K562 (cell line): ENCODE measurements around the gene PRKAR1B. TPM values are rescaled to one million over a fixed set of nuclear protein-coding genes. Genes with fewer than 3 reads are reported as not detected.

Experiments used
- ATAC-seq: fragments of 200-7000 bp; cut with Tn5 transposase; 3 replicates; pipeline ENCODE4 v1.9.1; 2020; ENCODE audit warnings: moderate library complexity
- BruUV-seq: library from RNA; stranded (reverse); fragments of 400-500 nt; replicated peaks from 2 replicates; lab custom pipeline; 2021; lab: Mats Ljungman, UMichigan
- CTCF ChIA-PET: fragments of 300-600 bp; formaldehyde crosslinking; extraction: SDS; loops from one replicate; lab custom pipeline; 2021; ENCODE audit warnings: low intra/inter-chr PET ratio; lab: Yijun Ruan, JAX
- POLR2A ChIA-PET: fragments of 300-600, 350-650 bp; sonication (Branson Sonifier 250); formaldehyde crosslinking; extraction: SDS; loops from one replicate; lab custom pipeline; 2021; ENCODE audit warnings: antibody characterized with exemption, inconsistent platforms; lab: Yijun Ruan, JAX
- DNase-seq, 4 experiments: peaks; one replicate each; pipeline versions ENCODE4 v3.0.0 to v3.0.0-alpha.2; 2011 to 2018; ENCODE audit warnings: low spot score in 3 of 4, mixed read lengths in 3 of 4; ENCODE audit errors: extremely low read depth in 1 of 4
- FAIRE-seq: peaks from 2 replicates; lab custom pipeline; 2011; peaks lifted over from hg19 to GRCh38; lab: Jason Lieb, UNC
- H2AFZ ChIP-seq: 2 replicates; pipeline ENCODE4 v1.6.0; 2011; ENCODE audit warnings: low read depth, low read length, control low read depth, inconsistent platforms
- H3K27ac ChIP-seq: fragments of 200-600 bp; 3 replicates; pipeline ENCODE4 v1.8.0; 2011; ENCODE audit warnings: low read depth, mild to moderate bottlenecking, control low read depth, inconsistent platforms, low read length, moderate library complexity, mixed read lengths; ENCODE audit errors: extremely low read depth
- H3K27me3 ChIP-seq, 2 experiments: fragments of 300-600 bp in 1 of 2; 2 replicates in 1 of 2; 3 replicates in 1 of 2; pipeline versions ENCODE4 v1.6.0 to v1.8.0; 2011; ENCODE audit warnings: inconsistent platforms in 2 of 2, low read length in 2 of 2, mild to moderate bottlenecking in 1 of 2, mixed read lengths in 1 of 2, moderate library complexity in 1 of 2; ENCODE audit not compliant: control insufficient read depth in 2 of 2, insufficient read depth in 2 of 2
- H3K36me3 ChIP-seq: fragments of 300-600 bp; 3 replicates; pipeline ENCODE4 v1.8.0; 2011; ENCODE audit warnings: mild to moderate bottlenecking, low read length, inconsistent platforms; ENCODE audit not compliant: control insufficient read depth, insufficient read depth
- H3K4me1 ChIP-seq, 2 experiments: fragments of 200-600 bp in 1 of 2; replicated peaks in 1 of 2; 2 replicates in 1 of 2; 3 replicates in 1 of 2; pipeline versions ENCODE4 v1.5.1 to v1.8.0; 2011; ENCODE audit warnings: inconsistent platforms in 2 of 2, low read length in 2 of 2, mild to moderate bottlenecking in 1 of 2, mixed read lengths in 1 of 2, moderate library complexity in 1 of 2; ENCODE audit not compliant: control insufficient read depth in 2 of 2, insufficient read depth in 2 of 2
- H3K4me2 ChIP-seq: 2 replicates; pipeline ENCODE4 v1.6.1; 2011; ENCODE audit warnings: low read length, control low read depth, inconsistent platforms, mixed read lengths; ENCODE audit not compliant: insufficient read depth
- H3K4me3 ChIP-seq: fragments of 200-600 bp; sonication (generic), shearing (Covaris generic); 2 replicates; pipeline ENCODE4 v1.5.1; 2016; ENCODE audit warnings: control low read depth, inconsistent platforms
- H3K79me2 ChIP-seq: fragments of 200-600 bp; 3 replicates; pipeline ENCODE4 v1.8.0; 2011; ENCODE audit warnings: low read length, inconsistent platforms; ENCODE audit not compliant: control insufficient read depth, insufficient read depth
- H3K9ac ChIP-seq, 2 experiments: 2 replicates each; pipeline versions ENCODE4 v1.6.0 to v1.6.1; 2011; ENCODE audit warnings: low read depth in 2 of 2, low read length in 2 of 2, control low read depth in 1 of 2, inconsistent platforms in 1 of 2, mild to moderate bottlenecking in 1 of 2, mixed read lengths in 1 of 2; ENCODE audit not compliant: insufficient read depth in 1 of 2
- H3K9me1 ChIP-seq: one replicate; pipeline ENCODE4 v1.6.0; 2011; ENCODE audit warnings: inconsistent platforms, mild to moderate bottlenecking, low read length, moderate library complexity; ENCODE audit not compliant: control insufficient read depth, insufficient read depth
- H3K9me3 ChIP-seq: replicated peaks from 2 replicates; pipeline ENCODE4 v1.5.1; 2011; ENCODE audit warnings: low read depth, low read length, inconsistent platforms; ENCODE audit not compliant: control insufficient read depth, insufficient read depth
- H4K20me1 ChIP-seq: replicated peaks from 2 replicates; pipeline ENCODE4 v1.6.1; 2011; ENCODE audit warnings: low read length, inconsistent platforms, mixed read lengths; ENCODE audit not compliant: control insufficient read depth, insufficient read depth
- ARID2 ChIP-seq: fragments of 450-650 bp; IDR thresholded peaks from 2 replicates; pipeline ENCODE4 v1.6.1; 2017; ENCODE audit warnings: antibody characterized with exemption, mild to moderate bottlenecking
- NCOA2 ChIP-seq, 2 experiments: fragments of 450-650 bp; IDR thresholded peaks; 2 replicates each; pipeline ENCODE4 v1.6.1; 2018; ENCODE audit warnings: mild to moderate bottlenecking in 2 of 2, moderate library complexity in 1 of 2; ENCODE audit not compliant: partially characterized antibody in 2 of 2
- THRB ChIP-seq: fragments of 450-650 bp; formaldehyde crosslinking; conservative IDR thresholded peaks from 2 replicates; pipeline ENCODE4 v1.4.0; 2022; ENCODE audit warnings: mild to moderate bottlenecking, missing genetic modification characterization
- ZNF507 ChIP-seq: conservative IDR thresholded peaks from 2 replicates; pipeline ENCODE4 v1.6.1; 2017; ENCODE audit warnings: missing genetic modification characterization, missing compliant biosample characterization
- ZNF511 ChIP-seq: sonication (generic); formaldehyde crosslinking; IDR thresholded peaks from 2 replicates; pipeline ENCODE4 v1.8.0; 2022; ENCODE audit warnings: mild to moderate bottlenecking, missing genetic modification reagents
- WGBS: fragments of 100-300 bp; shearing (Covaris generic); methylation state at CpG from one replicate; pipeline ENCODE4 v1.1.6; 2016; ENCODE audit warnings: low coverage, mixed read lengths; ENCODE audit not compliant: insufficient coverage; ENCODE audit errors: missing lambda C conversion rate; 5-methylcytosine and 5-hydroxymethylcytosine counted together
- in situ Hi-C: fragments of 300-500 bp; cut with MboI; formaldehyde crosslinking; loops from 4 replicates; pipeline ENCODE4 v1.15.0; 2018; ENCODE audit warnings: inconsistent platforms, mixed read lengths
- intact Hi-C: fragments of 100-400 bp; cut with micrococcal nuclease; formaldehyde crosslinking; loops from 2 replicates; pipeline ENCODE4 v1.14.2; 2022
- polyA plus RNA-seq, 8 experiments: library from polyadenylated mRNA; depleted of rRNA in 4 of 8; stranded (reverse) in 5 of 8; unstranded in 3 of 8; fragments of >200 nt; fragmentation: Nextera tagmentation in 2 of 8; fragmentation: Illumina TruSeq in 1 of 8; extraction: Ambion mirVana in 2 of 8; extraction: Trizol in 1 of 8; gene quantifications; 2 replicates each; pipeline versions ENCODE4 v1.2.1 to v1.2.3, GENCODE V29; 2011 to 2014; ENCODE audit warnings: inconsistent platforms in 1 of 8, missing spikeins in 1 of 8
- total RNA-seq, 7 experiments: library from RNA; depleted of rRNA in 6 of 7; stranded (reverse); fragments of >200 nt in 6 of 7; fragmentation: Illumina TruSeq in 2 of 7; extraction: Trizol in 2 of 7; gene quantifications; 2 replicates each; pipeline versions ENCODE4 v1.2.1 to v1.2.3, GENCODE V29; 2011 to 2021; ENCODE audit warnings: low replicate concordance in 1 of 7

PRKAR1B gene
- total and polyA plus RNA-seq, 9 of the 15 experiments (the other 6 are each of a cell fraction or from before 2014, with no cell fraction given) = 0.99 to 30.5 (median 12.7) TPM

- CTCF ChIA-PET = no interaction called here
- POLR2A ChIA-PET = no interaction called here
Measured at GRCh38 chr7:561631-562373, 165.3 kb downstream of the PRKAR1B start.

More at GRCh38 chr7:561631-562373, 165.3 kb downstream of the PRKAR1B start:
- Histone ChIP-seq H3K9ac (no peak overlapping the region; a peak in 1 of 4 replicates), H3K27ac (no peak overlapping the region), H3K27me3 (no peaks in the 10 kb centered on the region), H3K36me3 (no peaks in the 10 kb centered on the region; the same call in 2 of the 3 replicates), H3K4me1 (peaks cover 0 to 15% of the 10 kb centered on the region in 2 experiments; a peak in 2 of 5 replicates), H3K9me3 (no peaks in the 10 kb centered on the region; the same call in 1 of the 2 replicates), H3K79me2 (no peaks in the 10 kb centered on the region), H2AFZ (no peak overlapping the region), H3K4me3 (no peak overlapping the region), H3K9me1 (no peaks in the 10 kb centered on the region), H4K20me1 (no peaks in the 10 kb centered on the region), H3K4me2 (no peak overlapping the region)
- no peak for FAIRE-seq
- no TSS peak for BruUV-seq
- TF ChIP-seq ZNF511 (CRISPR knock-in tag) (no peak), THRB (no peak), ZNF507 (tag) (no peak), ARID2 (no peak), NCOA2 (IDR thresholded peaks at IDR 0.05; ENCODE audit: partially characterized antibody in 2 of 2) (no peak)
- 80% methylated on average over 38 of the region's 44 CpGs for WGBS
- DNase-seq = no peak
- in situ Hi-C loops = no loop called here
- ATAC-seq = no peak
- intact Hi-C loops = no loop called here
